ENCODE data around the gene GRK7. TPM values are rescaled to one million over a fixed set of nuclear protein-coding genes. Genes with fewer than 3 reads are reported as not detected.

GRK7 gene
- total and polyA plus RNA-seq, 7 donors, result under 0.01 to 0.06 TPM; not detected in 5

DNA sequence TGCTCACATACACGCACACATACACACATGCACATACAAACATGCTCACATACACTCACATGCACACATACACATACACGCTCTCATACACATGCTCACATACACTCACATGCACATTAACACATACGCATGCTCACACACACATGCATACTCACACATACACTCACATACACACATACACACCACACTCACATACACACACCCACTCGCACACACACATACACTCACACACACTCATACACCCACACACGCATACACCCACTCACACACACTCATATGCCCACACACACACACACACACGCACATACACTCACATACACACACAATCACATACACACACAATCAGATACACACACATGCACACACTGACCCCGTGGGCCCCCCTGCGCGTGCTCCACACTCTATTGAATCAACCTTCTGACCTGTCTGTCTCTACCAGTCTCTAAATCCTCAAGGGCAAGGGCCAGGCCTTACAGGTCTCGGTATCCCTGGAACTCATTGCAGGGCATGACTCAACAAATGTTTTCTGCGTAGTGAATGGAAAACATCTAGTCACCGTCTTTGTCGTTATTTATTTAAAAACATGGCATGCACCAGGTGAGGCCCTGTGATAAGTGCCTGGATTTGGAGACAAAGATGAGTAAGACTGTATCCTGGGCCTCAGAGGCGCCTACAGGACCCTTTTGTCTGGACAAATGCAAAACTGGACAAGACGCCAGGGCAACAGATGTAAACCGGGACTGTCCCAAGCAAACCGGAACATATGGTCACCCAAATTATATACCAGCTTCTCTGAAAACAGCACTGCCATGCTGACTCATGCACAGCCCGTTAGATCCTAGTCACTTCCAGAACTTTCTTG, 41.8 kb downstream of the GRK7 start:
- H3K27me3 ChIP-seq, result no peaks in the 10 kb centered on the region
- no peaks in the 10 kb centered on the region for H3K9me3 ChIP-seq
- WGBS, 2 donors, result 92 to 94% methylated on average over 18 of the region's 18 CpGs
- no peak for TF ChIP-seq EP300 (IDR thresholded peaks at IDR 0.05)
- no peak for TF ChIP-seq POLR2A (IDR thresholded peaks at IDR 0.05)
- TF ChIP-seq POLR2AphosphoS5 (IDR thresholded peaks at IDR 0.05), result no peak
- TF ChIP-seq, protein P1, sequence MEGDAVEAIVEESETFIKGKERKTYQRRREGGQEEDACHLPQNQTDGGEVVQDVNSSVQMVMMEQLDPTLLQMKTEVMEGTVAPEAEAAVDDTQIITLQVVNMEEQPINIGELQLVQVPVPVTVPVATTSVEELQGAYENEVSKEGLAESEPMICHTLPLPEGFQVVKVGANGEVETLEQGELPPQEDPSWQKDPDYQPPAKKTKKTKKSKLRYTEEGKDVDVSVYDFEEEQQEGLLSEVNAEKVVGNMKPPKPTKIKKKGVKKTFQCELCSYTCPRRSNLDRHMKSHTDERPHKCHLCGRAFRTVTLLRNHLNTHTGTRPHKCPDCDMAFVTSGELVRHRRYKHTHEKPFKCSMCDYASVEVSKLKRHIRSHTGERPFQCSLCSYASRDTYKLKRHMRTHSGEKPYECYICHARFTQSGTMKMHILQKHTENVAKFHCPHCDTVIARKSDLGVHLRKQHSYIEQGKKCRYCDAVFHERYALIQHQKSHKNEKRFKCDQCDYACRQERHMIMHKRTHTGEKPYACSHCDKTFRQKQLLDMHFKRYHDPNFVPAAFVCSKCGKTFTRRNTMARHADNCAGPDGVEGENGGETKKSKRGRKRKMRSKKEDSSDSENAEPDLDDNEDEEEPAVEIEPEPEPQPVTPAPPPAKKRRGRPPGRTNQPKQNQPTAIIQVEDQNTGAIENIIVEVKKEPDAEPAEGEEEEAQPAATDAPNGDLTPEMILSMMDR (IDR thresholded peaks at IDR 0.05), result no peak
- no peak overlapping the region for H3K4me3 ChIP-seq
- DNase-seq, result no peak
- no peaks in the 10 kb centered on the region for H3K36me3 ChIP-seq
- intact Hi-C loops (cut with DNase I), result no loop called here
- H3K27ac ChIP-seq, result no peak overlapping the region
- peaks cover 0 to 1% (median 0%) of the 10 kb centered on the region in 4 donors for H3K4me1 ChIP-seq

DNA sequence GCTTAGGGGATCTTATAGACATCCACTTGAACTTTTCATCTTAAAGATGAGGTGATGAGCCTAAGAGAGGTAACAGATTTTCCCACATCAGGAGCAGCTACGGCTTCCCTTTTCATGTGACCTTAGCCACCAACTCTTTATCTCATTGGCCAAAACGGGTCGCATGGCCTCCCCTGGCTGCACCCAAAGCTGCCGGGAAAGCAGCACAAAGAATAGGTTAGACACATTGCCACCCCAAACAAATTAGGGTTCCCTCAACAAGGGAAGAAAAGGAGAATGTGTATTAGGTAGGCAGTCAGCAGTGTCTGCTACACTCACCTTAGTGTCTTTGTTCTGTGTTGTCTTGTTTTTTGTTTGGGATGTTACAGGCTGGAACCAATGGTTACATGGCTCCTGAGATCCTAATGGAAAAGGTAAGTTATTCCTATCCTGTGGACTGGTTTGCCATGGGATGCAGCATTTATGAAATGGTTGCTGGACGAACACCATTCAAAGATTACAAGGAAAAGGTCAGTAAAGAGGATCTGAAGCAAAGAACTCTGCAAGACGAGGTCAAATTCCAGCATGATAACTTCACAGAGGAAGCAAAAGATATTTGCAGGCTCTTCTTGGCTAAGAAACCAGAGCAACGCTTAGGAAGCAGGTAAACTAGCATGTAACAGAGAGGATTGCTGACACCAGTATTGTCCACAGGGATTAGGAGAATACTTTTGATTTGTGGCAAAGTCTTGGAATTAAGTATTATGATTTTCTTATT, 44.2 kb downstream of the GRK7 start:
- DNase-seq, result no peak
- H3K36me3 ChIP-seq, result no peaks in the 10 kb centered on the region
- WGBS, 2 donors, result 61 to 76% methylated on average over 7 of the region's 7 CpGs
- H3K27me3 ChIP-seq, result no peaks in the 10 kb centered on the region
- intact Hi-C loops (cut with DNase I), result no loop called here
- no peaks in the 10 kb centered on the region for H3K9me3 ChIP-seq
- H3K27ac ChIP-seq, result no peak overlapping the region
- TF ChIP-seq, protein P1 (IDR thresholded peaks at IDR 0.05), result no peak
- TF ChIP-seq POLR2AphosphoS5 (IDR thresholded peaks at IDR 0.05), result no peak
- no peak for TF ChIP-seq POLR2A (IDR thresholded peaks at IDR 0.05)
- TF ChIP-seq EP300 (IDR thresholded peaks at IDR 0.05), result no peak
- H3K4me3 ChIP-seq, result no peak overlapping the region
- no peaks in the 10 kb centered on the region for H3K4me1 ChIP-seq

DNA sequence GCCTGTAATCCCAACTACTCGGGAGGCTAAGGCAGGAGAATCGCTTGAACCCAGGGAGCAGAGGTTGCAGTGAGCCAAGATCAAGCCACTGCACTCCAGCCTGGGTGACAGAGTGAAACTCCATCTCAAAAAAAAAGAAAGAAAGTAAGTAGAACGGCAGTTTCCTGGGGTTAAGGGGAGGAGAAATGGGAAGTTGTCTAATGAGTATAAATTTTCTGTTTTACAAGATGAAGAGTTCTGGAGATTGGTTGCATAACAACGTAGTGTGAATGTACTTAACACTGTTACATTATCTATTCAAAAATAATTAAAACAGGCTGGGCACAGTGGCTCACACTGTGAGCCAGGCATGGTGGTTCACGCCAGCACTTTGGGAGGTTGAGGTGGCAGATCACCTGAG, 45.4 kb downstream of the GRK7 start:
- intact Hi-C loops (cut with DNase I), result no loop called here
- no peak for DNase-seq
- no peaks in the 10 kb centered on the region for H3K27me3 ChIP-seq
- no peak overlapping the region for H3K27ac ChIP-seq
- no peak for TF ChIP-seq EP300 (IDR thresholded peaks at IDR 0.05)
- TF ChIP-seq POLR2A (IDR thresholded peaks at IDR 0.05), result no peak
- TF ChIP-seq, protein P1 (IDR thresholded peaks at IDR 0.05), result no peak
- TF ChIP-seq POLR2AphosphoS5 (IDR thresholded peaks at IDR 0.05), result no peak
- no peaks in the 10 kb centered on the region for H3K36me3 ChIP-seq
- H3K4me3 ChIP-seq, result no peak overlapping the region
- H3K4me1 ChIP-seq, result no peaks in the 10 kb centered on the region
- no peaks in the 10 kb centered on the region for H3K9me3 ChIP-seq
- WGBS, 2 donors, result 72 to 86% methylated on average over 5 of the region's 5 CpGs

DNA sequence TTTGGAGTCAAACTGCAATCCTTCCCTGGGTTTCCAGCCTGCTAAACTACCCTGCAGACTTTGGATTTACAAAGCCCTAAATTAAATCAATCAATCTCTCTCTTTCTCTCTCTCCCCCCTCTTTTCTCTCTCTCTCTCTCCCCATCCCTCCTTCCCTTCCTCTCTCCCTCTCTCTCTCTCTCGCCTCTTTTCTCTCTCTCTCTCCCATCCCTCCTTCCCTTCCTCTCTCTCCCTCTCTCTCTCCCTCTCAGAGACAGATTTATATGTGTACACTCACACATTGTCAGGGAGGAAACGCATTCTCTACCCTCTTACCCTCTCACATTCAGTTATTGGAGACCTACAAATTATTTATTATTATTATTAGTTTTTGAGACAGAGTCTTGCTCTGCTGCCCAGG, 47.0 kb downstream of the GRK7 start:
- 93 to 94% methylated on average over 2 of the region's 2 CpGs for WGBS, 2 donors
- TF ChIP-seq POLR2A (IDR thresholded peaks at IDR 0.05), result no peak
- TF ChIP-seq, protein P1 (IDR thresholded peaks at IDR 0.05), result no peak
- TF ChIP-seq EP300 (IDR thresholded peaks at IDR 0.05), result no peak
- no peak for TF ChIP-seq POLR2AphosphoS5 (IDR thresholded peaks at IDR 0.05)
- intact Hi-C loops (cut with DNase I), result no loop called here

More for the DNA sequence above, 47.0 kb downstream of the GRK7 start:
- H3K4me3 ChIP-seq, result no peak overlapping the region
- no peak for DNase-seq
- no peaks in the 10 kb centered on the region for H3K9me3 ChIP-seq
- no peaks in the 10 kb centered on the region for H3K4me1 ChIP-seq
- H3K27ac ChIP-seq, result no peak overlapping the region
- H3K36me3 ChIP-seq, result no peaks in the 10 kb centered on the region
- H3K27me3 ChIP-seq, result no peaks in the 10 kb centered on the region
